Neutrophil (primary cell): Measurements from ENCODE around the gene ZNF32.

Source experiments
- H3K27ac ChIP-seq: fragments of 200-600 bp; sonication (generic); 2 replicates; pipeline ENCODE4 v1.5.1; 2016; ENCODE audit warnings: mild to moderate bottlenecking, moderate library complexity
- H3K27me3 ChIP-seq: fragments of 200-600 bp; sonication (generic); 2 replicates; pipeline ENCODE4 v1.6.0; 2016; ENCODE audit warnings: mild to moderate bottlenecking
- H3K36me3 ChIP-seq: fragments of 200-600 bp; sonication (generic); 2 replicates; pipeline ENCODE4 v1.5.1; 2017
- H3K4me1 ChIP-seq, 2 experiments: fragments of 200-600 bp in 1 of 2; sonication (generic) in 1 of 2; 1 replicate in 1 of 2; 2 replicates in 1 of 2; pipeline versions ENCODE4 v1.5.1 to v1.6.1; 2013 to 2016; ENCODE audit warnings: low read depth in 1 of 2, low read length in 1 of 2, mild to moderate bottlenecking in 1 of 2, moderate library complexity in 1 of 2; ENCODE audit not compliant: control insufficient read depth in 1 of 2, insufficient read depth in 1 of 2
- H3K4me3 ChIP-seq, 2 experiments: fragments of 200-600 bp in 1 of 2; sonication (generic) in 1 of 2; 1 replicate in 1 of 2; 2 replicates in 1 of 2; pipeline ENCODE4 v1.5.1; 2013 to 2016; ENCODE audit warnings: low read depth in 1 of 2, low read length in 1 of 2, mild to moderate bottlenecking in 1 of 2, moderate library complexity in 1 of 2
- H3K9me3 ChIP-seq: fragments of 200-600 bp; sonication (generic); 2 replicates; pipeline ENCODE4 v1.5.1; 2016
- TF ChIP-seq, protein P1 (sequence below): fragments of 200-600 bp; sonication (generic); IDR thresholded peaks from 2 replicates; pipeline ENCODE4 v1.5.1; 2016; ENCODE audit warnings: antibody characterized with exemption

ZNF32 gene

GRCh38 chr10:43599333-43599732 lies 49.3 kb downstream of the ZNF32 start:
- Histone ChIP-seq H3K27me3 (peaks cover under 1% of the 10 kb centered on the region), H3K9me3 (no peaks in the 10 kb centered on the region), H3K27ac (no peak overlapping the region), H3K4me3 (no peak overlapping the region), H3K4me1 (peaks cover 0 to 5% of the 10 kb centered on the region in 2 experiments), H3K36me3 (no peaks in the 10 kb centered on the region)
- TF ChIP-seq, protein P1, sequence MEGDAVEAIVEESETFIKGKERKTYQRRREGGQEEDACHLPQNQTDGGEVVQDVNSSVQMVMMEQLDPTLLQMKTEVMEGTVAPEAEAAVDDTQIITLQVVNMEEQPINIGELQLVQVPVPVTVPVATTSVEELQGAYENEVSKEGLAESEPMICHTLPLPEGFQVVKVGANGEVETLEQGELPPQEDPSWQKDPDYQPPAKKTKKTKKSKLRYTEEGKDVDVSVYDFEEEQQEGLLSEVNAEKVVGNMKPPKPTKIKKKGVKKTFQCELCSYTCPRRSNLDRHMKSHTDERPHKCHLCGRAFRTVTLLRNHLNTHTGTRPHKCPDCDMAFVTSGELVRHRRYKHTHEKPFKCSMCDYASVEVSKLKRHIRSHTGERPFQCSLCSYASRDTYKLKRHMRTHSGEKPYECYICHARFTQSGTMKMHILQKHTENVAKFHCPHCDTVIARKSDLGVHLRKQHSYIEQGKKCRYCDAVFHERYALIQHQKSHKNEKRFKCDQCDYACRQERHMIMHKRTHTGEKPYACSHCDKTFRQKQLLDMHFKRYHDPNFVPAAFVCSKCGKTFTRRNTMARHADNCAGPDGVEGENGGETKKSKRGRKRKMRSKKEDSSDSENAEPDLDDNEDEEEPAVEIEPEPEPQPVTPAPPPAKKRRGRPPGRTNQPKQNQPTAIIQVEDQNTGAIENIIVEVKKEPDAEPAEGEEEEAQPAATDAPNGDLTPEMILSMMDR, result no peak

DNA sequence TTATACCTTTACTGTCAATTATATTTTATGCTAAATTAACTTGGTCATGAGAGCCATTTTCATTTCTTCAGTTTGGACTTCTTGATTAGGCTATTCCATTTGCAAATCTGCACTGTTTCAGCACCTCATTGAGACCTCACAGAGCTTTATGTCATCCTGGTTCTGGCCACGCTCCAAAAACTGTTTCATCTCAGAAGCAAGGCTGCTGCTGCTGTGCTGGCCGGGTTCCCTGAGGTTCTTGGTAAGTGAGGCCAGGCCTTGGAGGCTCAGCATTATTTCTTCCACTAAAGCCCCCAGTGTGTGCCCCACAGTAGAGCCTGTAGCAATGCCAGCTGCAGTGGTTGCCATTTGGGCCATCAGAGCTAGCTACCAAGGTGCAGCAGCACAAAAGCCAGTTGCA lies 50.2 kb downstream of the ZNF32 start:
- H3K4me1 ChIP-seq, result peaks cover 0 to 5% of the 10 kb centered on the region in 2 experiments
- TF ChIP-seq, protein P1, result no peak

GRCh38 chr10:43596546-43596945 lies 52.1 kb downstream of the ZNF32 start:
- Histone ChIP-seq H3K4me3 (no peak overlapping the region), H3K4me1 (peaks cover 0 to 5% of the 10 kb centered on the region in 2 experiments), H3K27me3 (no peaks in the 10 kb centered on the region), H3K9me3 (no peaks in the 10 kb centered on the region), H3K27ac (no peak overlapping the region), H3K36me3 (no peaks in the 10 kb centered on the region)
- TF ChIP-seq, protein P1, result no peak

More for the DNA sequence above, 50.2 kb downstream of the ZNF32 start:
- no peaks in the 10 kb centered on the region for H3K27me3 ChIP-seq
- H3K9me3 ChIP-seq, result no peaks in the 10 kb centered on the region
- H3K27ac ChIP-seq, result no peak overlapping the region
- no peak overlapping the region for H3K4me3 ChIP-seq
- no peaks in the 10 kb centered on the region for H3K36me3 ChIP-seq

DNA sequence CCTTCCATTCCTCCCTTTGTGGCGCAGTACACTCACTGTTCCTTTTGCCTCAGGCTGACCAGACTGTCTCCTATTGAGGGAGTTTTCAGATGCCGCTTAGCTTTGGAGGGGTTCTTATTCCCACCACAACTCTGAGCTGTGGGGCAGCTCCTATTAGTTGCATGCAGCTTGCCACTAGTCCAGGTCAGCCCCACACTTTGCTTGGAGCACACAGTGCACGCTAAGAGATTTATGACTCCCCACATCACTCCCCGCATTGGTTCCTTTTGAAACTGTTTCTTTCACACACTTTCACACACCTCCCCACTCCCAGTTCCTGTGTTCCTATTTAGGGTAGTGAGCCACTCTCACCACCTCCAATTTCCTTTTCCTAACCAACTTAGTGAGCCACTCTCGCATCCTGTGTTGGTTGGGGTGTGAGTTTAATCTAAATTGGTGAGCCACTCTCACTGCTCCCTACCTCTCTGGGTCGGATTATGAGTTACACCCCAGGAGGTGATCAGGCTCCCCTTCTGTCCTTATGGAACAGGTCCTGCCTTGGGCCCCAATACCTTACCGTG lies 52.9 kb downstream of the ZNF32 start:
- H3K9me3 ChIP-seq, result no peaks in the 10 kb centered on the region
- no peaks in the 10 kb centered on the region for H3K27me3 ChIP-seq
- H3K4me1 ChIP-seq, result peaks cover 0 to 5% of the 10 kb centered on the region in 2 experiments
- TF ChIP-seq, protein P1, result no peak
- H3K36me3 ChIP-seq, result no peaks in the 10 kb centered on the region
- no peak overlapping the region for H3K4me3 ChIP-seq
- H3K27ac ChIP-seq, result no peak overlapping the region

DNA sequence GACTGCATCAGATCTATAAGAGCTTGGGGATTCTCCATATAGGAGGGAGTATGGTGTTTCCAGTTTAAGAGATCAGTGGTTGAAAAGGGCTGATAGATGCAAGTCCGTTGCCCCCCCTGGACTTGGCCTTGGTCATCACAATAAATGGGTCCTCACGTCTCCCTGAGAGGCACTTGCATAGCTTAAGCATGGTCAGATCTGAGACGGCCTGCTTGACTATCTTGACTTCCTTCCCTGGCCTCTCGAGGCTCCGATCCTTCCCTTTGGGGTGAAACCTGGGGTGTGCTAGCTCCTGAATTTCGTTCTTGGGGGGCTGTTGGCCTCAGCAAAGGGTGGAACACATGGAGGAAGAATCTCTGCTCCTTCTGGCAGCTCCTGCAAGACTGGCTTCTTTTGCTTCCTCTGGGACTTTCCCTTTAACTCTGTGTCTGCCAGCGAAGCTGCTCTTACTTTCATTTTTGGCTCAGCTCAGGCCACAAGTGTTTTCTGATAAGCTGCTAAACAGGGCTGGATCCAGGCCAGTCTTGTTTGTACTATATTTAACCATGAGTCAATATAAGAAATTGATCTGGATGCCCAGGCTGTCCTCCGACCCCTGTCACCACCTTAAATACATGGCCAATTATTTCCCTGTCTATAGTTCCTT lies 53.6 kb downstream of the ZNF32 start:
- TF ChIP-seq, protein P1, result no peak
- no peak overlapping the region for H3K27ac ChIP-seq
- H3K27me3 ChIP-seq, result no peaks in the 10 kb centered on the region
- H3K4me1 ChIP-seq, result peaks cover 0 to 5% of the 10 kb centered on the region in 2 experiments
- no peaks in the 10 kb centered on the region for H3K36me3 ChIP-seq
- peak overlapping the region in 1 of 2 experiments; percentile 23 for H3K4me3 ChIP-seq
- no peaks in the 10 kb centered on the region for H3K9me3 ChIP-seq
